Vagina (tissue), 2 donors: ENCODE data around the gene ARFGAP3. TPM values are rescaled to one million over a fixed set of nuclear protein-coding genes. Genes with fewer than 3 reads are reported as not detected.

ENCODE experiments used
- DNase-seq, 2 donors: peaks; one replicate each; pipeline ENCODE4 v3.0.0-alpha.2; 2017; ENCODE audit errors: extremely low spot score in 2 of 2
- H3K27ac ChIP-seq: fragments of 200-600 bp; sonication (generic); one replicate; pipeline ENCODE4 v1.5.1; 2019
- H3K27me3 ChIP-seq: fragments of 200-600 bp; sonication (generic); one replicate; pipeline ENCODE4 v1.5.1; 2019
- H3K36me3 ChIP-seq, 2 donors: fragments of 200-600 bp; sonication (generic); one replicate each; pipeline ENCODE4 v1.5.1; 2017 to 2019
- H3K4me1 ChIP-seq: fragments of 200-600 bp; sonication (generic); one replicate; pipeline ENCODE4 v1.5.1; 2019
- H3K4me3 ChIP-seq, 2 donors: fragments of 200-600 bp; sonication (generic); 1 replicate in 1 of 2; 2 replicates in 1 of 2; pipeline ENCODE4 v1.5.1; 2016 to 2019
- H3K9me3 ChIP-seq: fragments of 200-600 bp; sonication (generic); one replicate; pipeline ENCODE4 v1.5.1; 2019
- POLR2A ChIP-seq, 2 donors: fragments of 450-650 bp; IDR thresholded peaks; one replicate each; pipeline ENCODE4 v1.6.1; 2017; ENCODE audit warnings: antibody characterized with exemption in 2 of 2, mild to moderate bottlenecking in 2 of 2, moderate library complexity in 2 of 2
- POLR2AphosphoS5 ChIP-seq, 2 donors: sonication (generic); formaldehyde crosslinking; IDR thresholded peaks; one replicate each; pipeline ENCODE4 v1.9.0; 2017; ENCODE audit warnings: antibody characterized with exemption in 2 of 2, mild to moderate bottlenecking in 2 of 2, low read depth in 1 of 2; ENCODE audit not compliant: insufficient read depth in 1 of 2
- intact Hi-C: fragments of 100-400 bp; cut with DNase I; formaldehyde crosslinking; loops from one replicate; pipeline ENCODE4 v1.15.1; 2023
- total RNA-seq: library from RNA; depleted of rRNA; stranded (reverse); fragments of >200 nt; gene quantifications from one replicate; pipeline ENCODE4 v1.2.3, GENCODE V29; 2016
- TF ChIP-seq, protein P1 (sequence below), 3 experiments: fragments of 450-650 bp in 2 of 3; fragments of 200-600 bp in 1 of 3; sonication (generic) in 1 of 3; IDR thresholded peaks; one replicate each; pipeline ENCODE4 v1.5.1; 2017 to 2019; ENCODE audit warnings: antibody characterized with exemption in 3 of 3, mild to moderate bottlenecking in 2 of 3, moderate library complexity in 2 of 3

Gene ARFGAP3
- total RNA-seq, 1 donor from 2014 or later, result 28.0 TPM

GRCh38 chr22:42865536-42865935 lies 8.5 kb upstream of the ARFGAP3 start:
- TF ChIP-seq POLR2A (IDR thresholded peaks at IDR 0.05) (no peak), POLR2AphosphoS5 (IDR thresholded peaks at IDR 0.05; ENCODE audit: insufficient read depth in 1 of 2, low read depth in 1 of 2) (no peak)
- TF ChIP-seq, protein P1, sequence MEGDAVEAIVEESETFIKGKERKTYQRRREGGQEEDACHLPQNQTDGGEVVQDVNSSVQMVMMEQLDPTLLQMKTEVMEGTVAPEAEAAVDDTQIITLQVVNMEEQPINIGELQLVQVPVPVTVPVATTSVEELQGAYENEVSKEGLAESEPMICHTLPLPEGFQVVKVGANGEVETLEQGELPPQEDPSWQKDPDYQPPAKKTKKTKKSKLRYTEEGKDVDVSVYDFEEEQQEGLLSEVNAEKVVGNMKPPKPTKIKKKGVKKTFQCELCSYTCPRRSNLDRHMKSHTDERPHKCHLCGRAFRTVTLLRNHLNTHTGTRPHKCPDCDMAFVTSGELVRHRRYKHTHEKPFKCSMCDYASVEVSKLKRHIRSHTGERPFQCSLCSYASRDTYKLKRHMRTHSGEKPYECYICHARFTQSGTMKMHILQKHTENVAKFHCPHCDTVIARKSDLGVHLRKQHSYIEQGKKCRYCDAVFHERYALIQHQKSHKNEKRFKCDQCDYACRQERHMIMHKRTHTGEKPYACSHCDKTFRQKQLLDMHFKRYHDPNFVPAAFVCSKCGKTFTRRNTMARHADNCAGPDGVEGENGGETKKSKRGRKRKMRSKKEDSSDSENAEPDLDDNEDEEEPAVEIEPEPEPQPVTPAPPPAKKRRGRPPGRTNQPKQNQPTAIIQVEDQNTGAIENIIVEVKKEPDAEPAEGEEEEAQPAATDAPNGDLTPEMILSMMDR (IDR thresholded peaks at IDR 0.05), result no peak
- no peaks in the 10 kb centered on the region for H3K27me3 ChIP-seq
- H3K9me3 ChIP-seq, result no peaks in the 10 kb centered on the region
- no peak overlapping the region for H3K4me3 ChIP-seq
- peaks cover 14% of the 10 kb centered on the region for H3K4me1 ChIP-seq
- no peak overlapping the region for H3K27ac ChIP-seq
- no peak for DNase-seq
- peaks cover 0 to 1% of the 10 kb centered on the region in 2 donors for H3K36me3 ChIP-seq
- intact Hi-C loops, result no loop called here

DNA sequence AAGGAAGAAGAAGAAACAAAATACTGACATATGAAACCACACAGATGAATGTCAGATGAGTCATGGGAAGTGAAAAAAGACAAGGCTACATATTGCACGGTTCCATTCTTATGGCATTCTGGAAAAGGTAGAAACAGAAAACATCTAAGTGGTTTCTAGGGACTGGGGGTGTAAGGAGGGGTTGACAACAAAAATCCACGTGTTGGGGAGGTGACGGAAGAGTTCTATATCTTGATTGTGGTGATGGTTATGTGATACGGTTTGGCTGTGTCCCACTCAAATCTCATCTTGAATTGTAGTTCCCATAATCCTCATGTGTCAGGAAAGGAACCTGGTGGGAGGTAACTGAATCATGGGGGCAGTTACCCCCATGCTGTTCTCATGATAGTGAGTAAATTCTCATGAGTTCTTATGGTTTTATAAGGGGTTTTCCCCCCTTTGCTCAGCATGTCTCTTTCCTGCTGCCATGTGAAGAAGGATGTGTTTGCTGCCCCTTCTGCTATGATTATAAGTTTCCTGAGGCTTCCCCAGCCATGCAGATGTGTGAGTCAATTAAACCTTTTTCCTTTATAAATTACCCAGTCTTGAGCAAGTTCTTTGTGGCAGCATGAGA lies 6.4 kb upstream of the ARFGAP3 start:
- Histone ChIP-seq H3K27ac (no peak overlapping the region), H3K36me3 (no peaks in the 10 kb centered on the region), H3K4me1 (peaks cover 4% of the 10 kb centered on the region), H3K9me3 (no peaks in the 10 kb centered on the region), H3K27me3 (no peaks in the 10 kb centered on the region), H3K4me3 (no peak overlapping the region)
- TF ChIP-seq, protein P1 (IDR thresholded peaks at IDR 0.05), result no peak
- TF ChIP-seq POLR2A (IDR thresholded peaks at IDR 0.05) (no peak), POLR2AphosphoS5 (IDR thresholded peaks at IDR 0.05; ENCODE audit: insufficient read depth in 1 of 2, low read depth in 1 of 2) (no peak)
- intact Hi-C loops, result no loop called here
- no peak for DNase-seq

DNA sequence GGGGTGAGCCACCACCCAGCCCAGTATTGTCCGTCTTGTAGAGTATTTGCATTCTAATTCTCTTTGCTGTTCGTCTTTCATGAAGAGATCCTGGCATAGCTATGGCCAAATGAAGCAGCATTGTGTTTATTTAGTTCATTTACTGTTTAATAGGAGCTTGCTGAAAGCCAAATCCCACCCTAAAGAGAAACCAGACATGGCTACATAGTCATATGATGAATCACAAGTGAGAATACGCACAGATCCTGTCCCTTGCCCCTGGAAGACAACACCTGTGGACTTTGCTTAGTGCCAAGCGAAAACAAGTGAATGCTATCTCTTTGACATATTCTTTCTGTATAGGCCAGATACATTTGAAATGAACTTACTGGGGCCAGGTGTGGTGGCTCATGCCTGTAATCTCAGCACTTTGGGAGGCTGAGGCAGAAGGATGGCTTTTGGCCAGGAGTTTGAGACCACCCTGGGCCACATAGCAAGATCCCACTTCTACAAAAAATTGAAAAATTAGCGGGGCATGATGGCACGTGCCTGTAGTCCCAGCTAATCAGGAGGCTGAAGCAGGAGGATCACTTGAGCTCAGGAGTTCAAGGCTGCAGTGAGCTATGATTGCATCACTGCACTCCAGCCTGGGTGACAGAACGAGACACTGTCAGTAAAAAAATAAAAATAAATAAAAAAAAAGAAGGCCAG lies 5.1 kb upstream of the ARFGAP3 start:
- no peaks in the 10 kb centered on the region for H3K9me3 ChIP-seq
- no peaks in the 10 kb centered on the region for H3K36me3 ChIP-seq
- H3K27me3 ChIP-seq, result no peaks in the 10 kb centered on the region
- TF ChIP-seq POLR2AphosphoS5 (IDR thresholded peaks at IDR 0.05; ENCODE audit: insufficient read depth in 1 of 2, low read depth in 1 of 2) (no peak), POLR2A (IDR thresholded peaks at IDR 0.05) (no peak)
- TF ChIP-seq, protein P1 (IDR thresholded peaks at IDR 0.05), result no peak
- intact Hi-C loops, result no loop called here
- no peak overlapping the region for H3K4me3 ChIP-seq
- H3K4me1 ChIP-seq, result peaks cover 8% of the 10 kb centered on the region
- H3K27ac ChIP-seq, result no peak overlapping the region
- DNase-seq, result no peak

- H3K4me1 ChIP-seq, result peaks cover 12% of the 10 kb centered on the region
- intact Hi-C loops, result no loop called here
- H3K27me3 ChIP-seq, result no peaks in the 10 kb centered on the region
- TF ChIP-seq POLR2AphosphoS5 (IDR thresholded peaks at IDR 0.05; ENCODE audit: insufficient read depth in 1 of 2, low read depth in 1 of 2), result no peak
- TF ChIP-seq POLR2A (IDR thresholded peaks at IDR 0.05), result no peak
- TF ChIP-seq, protein P1 (IDR thresholded peaks at IDR 0.05), result no peak
- DNase-seq, result no peak
- no peak overlapping the region for H3K27ac ChIP-seq
- H3K4me3 ChIP-seq, result no peak overlapping the region
- no peaks in the 10 kb centered on the region for H3K36me3 ChIP-seq
- no peaks in the 10 kb centered on the region for H3K9me3 ChIP-seq
Observed at GRCh38 chr22:42860968-42861367, 3.9 kb upstream of the ARFGAP3 start.
